GM12892 (cell line): ENCODE results near the gene DYNLL1.
A peak's percentile ranks its signal among the peaks of the same experiment; 100 is the strongest.
"Not testable (repeated sequence)": the region's sequence is repeated elsewhere in the genome, so short reads cannot be mapped to it uniquely, and the experiment has no call there.

Source experiments
- DNase-seq: peaks from one replicate; pipeline ENCODE4 v3.0.0; 2011; ENCODE audit not compliant: insufficient read length
- FAIRE-seq: peaks from 2 replicates; lab custom pipeline; 2011; peaks lifted over from hg19 to GRCh38; lab: Jason Lieb, UNC
- POLR2A ChIP-seq: IDR thresholded peaks from 2 replicates; pipeline ENCODE4 v1.6.1; 2011; ENCODE audit warnings: low read depth, low read length, control low read depth
- POLR2AphosphoS5 ChIP-seq: IDR thresholded peaks from 2 replicates; pipeline ENCODE4 v1.6.1; 2011; ENCODE audit warnings: low read depth, low read length, control low read depth
- TAF1 ChIP-seq: IDR thresholded peaks from 2 replicates; pipeline ENCODE4 v1.6.1; 2011; ENCODE audit warnings: low read depth, mild to moderate bottlenecking, control low read depth, low read length, borderline replicate concordance

Gene DYNLL1

GRCh38 chr12:120496413-120497340 is 764 bp downstream of the DYNLL1 start:
- DNase-seq (peak; percentile 50), FAIRE-seq (peak; percentile 62)
- TF ChIP-seq POLR2AphosphoS5: no peak
- no peak for TF ChIP-seq POLR2A
- no peak for TF ChIP-seq TAF1

- TF ChIP-seq TAF1 (no peak), POLR2A (no peak), POLR2AphosphoS5 (no peak)
Observed at GRCh38 chr12:120497524-120498150, 1.7 kb downstream of the DYNLL1 start.

GRCh38 chr12:120498870-120499515 is 3.1 kb downstream of the DYNLL1 start:
- TF ChIP-seq POLR2A: no peak
- TF ChIP-seq TAF1: no peak
- no peak for TF ChIP-seq POLR2AphosphoS5
- no peak for FAIRE-seq
- no peak for DNase-seq

More at GRCh38 chr12:120497524-120498150, 1.7 kb downstream of the DYNLL1 start:
- DNase-seq (no peak), FAIRE-seq (no peak)

GRCh38 chr12:120500581-120500980 is 4.7 kb downstream of the DYNLL1 start:
- no peak for DNase-seq
- FAIRE-seq: no peak
- TF ChIP-seq POLR2AphosphoS5: no peak
- no peak for TF ChIP-seq TAF1
- TF ChIP-seq POLR2A: no peak

- FAIRE-seq (no peak), DNase-seq (no peak)
- TF ChIP-seq POLR2A (no peak), TAF1 (no peak), POLR2AphosphoS5 (no peak)
Observed at GRCh38 chr12:120504587-120504986, 8.7 kb downstream of the DYNLL1 start.

GRCh38 chr12:120508537-120508936 is 12.6 kb downstream of the DYNLL1 start:
- no peak for TF ChIP-seq POLR2AphosphoS5
- TF ChIP-seq POLR2A: no peak
- no peak for TF ChIP-seq TAF1
- DNase-seq (no peak), FAIRE-seq (no peak)

- no peak for TF ChIP-seq TAF1
- TF ChIP-seq POLR2AphosphoS5: no peak
- TF ChIP-seq POLR2A: no peak
- FAIRE-seq (no peak), DNase-seq (no peak)
Observed at GRCh38 chr12:120514002-120514401, 18.1 kb downstream of the DYNLL1 start.

- DNase-seq (no peak), FAIRE-seq (no peak)
- TF ChIP-seq POLR2A (no peak), POLR2AphosphoS5 (no peak), TAF1 (no peak)
Observed at GRCh38 chr12:120515496-120515895, 19.6 kb downstream of the DYNLL1 start.

- not testable (repeated sequence) for DNase-seq, FAIRE-seq
Observed at GRCh38 chr12:120519324-120519723, 23.4 kb downstream of the DYNLL1 start.

- TF ChIP-seq TAF1: no peak
- no peak for TF ChIP-seq POLR2AphosphoS5
- TF ChIP-seq POLR2A: no peak
- no peak for FAIRE-seq
- DNase-seq: no peak
Observed at GRCh38 chr12:120522568-120522967, 26.7 kb downstream of the DYNLL1 start.

GRCh38 chr12:120528861-120529525 is 33.1 kb downstream of the DYNLL1 start, which contains the start of gene COQ5:
Gene COQ5, minus strand, starts transcription at chr12:120529158. Its CDS starts 17 bp downstream, at chr12:120529141.
- TF ChIP-seq POLR2A (peak; percentile 93), TAF1 (peak; percentile 94), POLR2AphosphoS5 (peak; percentile 86)
- DNase-seq (peak; percentile 58), FAIRE-seq (peak; percentile 89)
